HG02623 (cell line): ENCODE data around the gene DMPK.

ENCODE experiments used
- ATAC-seq: cut with Tn5 transposase; IDR thresholded peaks from one replicate; pipeline ENCODE4 v1.9.1; 2021; ENCODE audit warnings: moderate library complexity; ENCODE audit not compliant: unreplicated experiment

The DMPK gene

DNA sequence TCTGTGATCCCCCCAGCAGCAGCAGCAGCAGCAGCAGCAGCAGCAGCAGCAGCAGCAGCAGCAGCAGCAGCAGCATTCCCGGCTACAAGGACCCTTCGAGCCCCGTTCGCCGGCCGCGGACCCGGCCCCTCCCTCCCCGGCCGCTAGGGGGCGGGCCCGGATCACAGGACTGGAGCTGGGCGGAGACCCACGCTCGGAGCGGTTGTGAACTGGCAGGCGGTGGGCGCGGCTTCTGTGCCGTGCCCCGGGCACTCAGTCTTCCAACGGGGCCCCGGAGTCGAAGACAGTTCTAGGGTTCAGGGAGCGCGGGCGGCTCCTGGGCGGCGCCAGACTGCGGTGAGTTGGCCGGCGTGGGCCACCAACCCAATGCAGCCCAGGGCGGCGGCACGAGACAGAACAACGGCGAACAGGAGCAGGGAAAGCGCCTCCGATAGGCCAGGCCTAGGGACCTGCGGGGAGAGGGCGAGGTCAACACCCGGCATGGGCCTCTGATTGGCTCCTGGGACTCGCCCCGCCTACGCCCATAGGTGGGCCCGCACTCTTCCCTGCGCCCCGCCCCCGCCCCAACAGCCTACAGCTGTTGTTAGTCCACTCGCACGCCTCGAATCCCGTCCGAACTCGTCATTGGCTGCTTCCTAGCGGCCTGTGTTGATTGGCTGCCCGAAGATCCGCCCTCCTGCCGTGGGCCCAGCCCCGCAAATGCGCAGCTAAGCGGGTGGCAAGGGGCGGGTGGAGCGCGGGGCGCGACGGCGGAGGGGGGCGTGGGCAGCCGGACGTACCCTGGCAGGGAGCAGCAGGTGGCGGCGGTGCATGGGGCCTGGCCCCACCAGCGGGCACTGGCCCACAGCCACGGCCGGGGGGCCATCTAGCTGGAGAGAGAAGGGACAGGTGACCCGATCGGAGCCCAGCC lies 11.8 kb downstream of the DMPK start:
- peak; percentile 40 for ATAC-seq

DNA sequence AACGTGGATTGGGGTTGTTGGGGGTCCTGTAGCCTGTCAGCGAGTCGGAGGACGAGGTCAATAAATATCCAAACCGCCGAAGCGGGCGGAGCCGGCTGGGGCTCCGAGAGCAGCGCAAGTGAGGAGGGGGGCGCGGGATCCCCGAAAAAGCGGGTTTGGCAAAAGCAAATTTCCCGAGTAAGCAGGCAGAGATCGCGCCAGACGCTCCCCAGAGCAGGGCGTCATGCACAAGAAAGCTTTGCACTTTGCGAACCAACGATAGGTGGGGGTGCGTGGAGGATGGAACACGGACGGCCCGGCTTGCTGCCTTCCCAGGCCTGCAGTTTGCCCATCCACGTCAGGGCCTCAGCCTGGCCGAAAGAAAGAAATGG lies 12.5 kb downstream of the DMPK start:
- ATAC-seq = no peak

DNA sequence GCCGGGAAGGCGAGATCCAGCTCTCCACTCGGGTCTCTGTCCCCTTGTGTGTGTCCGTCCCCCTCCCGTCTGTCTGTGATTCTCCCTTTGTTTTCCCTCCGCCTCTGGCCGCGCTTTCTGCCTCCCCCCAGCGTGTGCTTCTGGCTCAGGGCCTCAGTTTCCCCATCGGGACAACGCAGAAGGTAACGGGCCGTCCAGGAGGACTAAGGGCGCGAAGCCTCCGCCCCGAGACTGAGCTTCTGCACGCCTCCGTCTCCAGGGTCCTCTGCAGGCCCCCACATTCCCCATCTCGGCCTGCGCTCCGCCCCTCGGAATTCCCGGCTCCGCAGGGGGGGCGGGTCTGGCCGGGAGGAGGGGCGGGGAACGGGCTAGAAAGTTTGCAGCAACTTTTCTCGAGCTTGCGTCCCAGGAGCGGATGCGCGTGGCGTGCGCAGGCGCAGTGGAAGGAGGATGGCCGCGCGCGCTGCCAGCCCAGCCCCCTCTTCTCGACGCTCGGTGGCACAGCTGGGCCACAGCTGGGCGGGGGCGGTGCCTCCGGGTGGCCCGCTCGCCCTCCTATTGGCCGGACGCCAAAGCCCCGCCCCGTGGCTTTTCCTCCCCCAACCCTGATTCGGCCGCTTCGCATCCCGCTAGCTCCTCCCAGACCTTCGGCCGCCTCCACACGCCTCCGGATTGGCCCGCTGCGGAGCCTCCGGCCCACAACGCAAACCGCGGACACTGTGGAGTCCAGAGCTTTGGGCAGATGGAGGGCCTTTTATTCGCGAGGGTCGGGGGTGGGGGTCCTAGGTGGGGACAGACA lies 13.1 kb downstream of the DMPK start, which contains the start of gene SIX5:
Gene SIX5, minus strand, starts transcription at position 269 of the 799 bp plus-strand sequence. CDS start 408 bp downstream, outside the sequence.
- ATAC-seq = peak; percentile 53

DNA sequence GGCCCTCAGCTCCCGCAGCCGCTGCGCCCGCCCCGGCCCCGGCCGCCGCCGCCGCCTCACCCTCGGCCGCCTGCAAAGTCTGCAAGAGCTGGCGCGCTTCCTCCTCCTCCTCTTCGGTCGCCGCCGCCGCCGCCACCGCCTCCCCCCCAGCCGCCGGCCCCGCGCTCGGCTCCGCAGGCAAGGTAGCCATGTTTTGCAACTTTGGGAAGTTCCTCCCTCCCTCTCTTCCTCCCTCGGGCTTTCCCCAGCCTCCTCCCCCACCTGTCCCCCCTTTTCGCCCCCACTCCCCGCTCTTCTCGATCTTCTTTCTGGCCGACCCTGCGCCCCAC lies 13.7 kb downstream of the DMPK start:
- ATAC-seq = no peak

DNA sequence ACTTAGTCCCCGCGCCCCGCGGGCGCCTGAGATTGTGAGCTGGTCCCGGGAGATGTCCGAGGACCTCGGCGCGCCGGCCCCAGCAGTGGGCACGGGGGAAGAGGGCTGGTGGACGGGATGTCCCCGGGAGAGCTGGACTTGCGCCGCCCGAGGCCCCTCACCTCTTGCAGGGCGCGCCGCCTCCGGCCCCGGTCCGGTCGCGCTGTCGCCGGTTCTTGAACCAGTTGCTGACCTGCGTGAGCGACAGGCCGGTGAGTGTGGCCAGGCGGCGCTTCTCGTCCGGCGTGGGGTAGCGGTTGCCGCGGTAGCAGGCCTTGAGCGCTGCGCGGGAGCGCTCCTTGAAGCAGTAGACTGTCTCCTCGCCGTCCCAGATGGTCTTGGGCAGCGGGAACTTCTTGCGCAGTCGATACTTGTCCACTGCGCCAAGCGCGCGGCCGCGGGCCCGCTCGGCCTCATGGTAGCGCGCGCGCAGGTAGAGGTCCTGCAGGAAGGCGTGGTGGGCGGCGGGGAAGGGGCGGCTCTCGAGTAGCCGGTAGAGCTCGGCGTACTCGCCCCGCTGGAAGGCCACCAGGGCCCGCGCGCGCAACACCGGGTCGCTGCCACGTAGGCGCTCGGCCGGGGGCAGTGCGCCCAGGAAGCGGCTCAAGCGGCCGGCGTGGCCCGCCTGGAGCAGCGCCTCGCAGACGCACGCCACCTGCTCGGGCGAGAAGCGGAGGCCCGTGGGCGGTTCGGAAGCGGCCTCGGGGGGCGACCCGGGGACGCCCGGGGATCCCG lies 14.2 kb downstream of the DMPK start:
- ATAC-seq = no peak

DNA sequence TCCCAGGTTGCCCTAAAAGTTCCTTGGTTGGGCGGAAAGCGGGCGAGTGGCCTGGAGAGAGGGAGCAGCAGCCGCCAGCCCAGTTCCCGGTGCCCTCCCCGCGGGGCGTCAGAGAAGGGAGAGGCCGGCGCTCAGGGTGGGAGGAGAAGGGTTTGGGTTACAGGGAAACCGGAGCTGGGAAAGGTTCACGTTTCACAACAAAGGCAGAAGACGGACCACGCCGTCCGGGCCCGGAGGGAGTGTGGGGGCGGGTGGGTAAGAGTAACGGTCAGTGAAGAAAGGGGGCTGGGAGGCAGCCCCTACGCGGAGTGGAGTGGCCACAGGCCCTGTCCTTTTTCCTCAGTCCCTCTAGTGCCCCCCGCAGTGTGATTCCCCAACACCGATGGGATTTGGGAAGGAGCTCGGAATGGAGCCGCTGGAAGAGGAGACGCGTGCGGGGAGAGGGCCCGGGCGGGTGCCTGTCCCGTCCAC lies 14.8 kb downstream of the DMPK start:
- no peak for ATAC-seq

DNA sequence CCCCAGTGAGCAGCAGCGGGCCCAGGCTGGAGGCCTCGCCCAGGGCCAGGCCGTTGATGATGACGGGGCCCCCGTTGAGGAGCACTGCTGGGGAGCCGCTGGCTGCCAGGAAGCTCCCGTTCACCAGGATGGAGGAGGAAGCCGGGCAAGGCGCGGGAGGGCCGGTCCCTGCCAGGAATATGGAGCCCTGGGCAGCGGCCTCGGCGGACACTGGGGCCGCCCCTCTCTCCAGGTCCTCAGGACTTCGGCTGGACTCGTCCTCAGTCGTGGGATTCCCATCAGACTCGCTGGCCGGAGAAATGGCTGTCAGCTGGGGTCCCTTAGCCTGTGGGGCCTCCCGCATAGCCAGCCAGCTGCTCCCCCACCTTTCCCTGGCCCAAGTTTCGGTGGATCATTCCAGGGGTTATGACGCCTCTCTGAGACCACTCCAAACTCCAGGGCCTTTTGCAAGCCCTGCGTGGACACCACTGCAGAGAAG lies 15.4 kb downstream of the DMPK start:
- no peak for ATAC-seq

DNA sequence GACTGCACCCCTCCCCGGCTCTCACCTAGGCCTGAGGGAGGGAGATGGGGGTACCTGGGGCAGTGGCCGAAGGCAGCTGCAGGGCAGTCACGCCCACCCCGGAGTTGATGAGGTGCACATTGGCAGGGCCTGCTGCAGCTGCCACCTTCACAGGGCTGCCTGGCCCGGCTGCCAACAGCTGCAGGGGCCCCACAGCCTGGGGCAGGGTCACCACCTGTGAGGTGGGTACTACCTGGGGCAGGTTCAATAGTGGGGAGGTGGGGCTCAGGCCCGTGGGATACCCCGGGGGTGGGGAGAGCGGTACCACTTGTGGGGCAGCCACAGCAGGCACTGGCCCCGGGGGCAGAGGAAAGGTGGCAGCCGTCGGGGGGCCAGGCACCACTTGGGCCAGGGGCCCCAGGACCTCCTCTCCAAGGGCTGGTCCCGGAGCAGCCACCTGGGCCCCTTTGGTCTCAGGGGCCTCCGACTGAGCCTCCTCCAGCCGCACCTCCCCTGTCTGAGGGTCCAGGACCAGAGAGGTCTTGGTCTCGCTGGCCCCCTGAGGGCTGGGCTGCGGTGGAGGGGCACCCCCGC lies 15.9 kb downstream of the DMPK start:
- no peak for ATAC-seq

DNA sequence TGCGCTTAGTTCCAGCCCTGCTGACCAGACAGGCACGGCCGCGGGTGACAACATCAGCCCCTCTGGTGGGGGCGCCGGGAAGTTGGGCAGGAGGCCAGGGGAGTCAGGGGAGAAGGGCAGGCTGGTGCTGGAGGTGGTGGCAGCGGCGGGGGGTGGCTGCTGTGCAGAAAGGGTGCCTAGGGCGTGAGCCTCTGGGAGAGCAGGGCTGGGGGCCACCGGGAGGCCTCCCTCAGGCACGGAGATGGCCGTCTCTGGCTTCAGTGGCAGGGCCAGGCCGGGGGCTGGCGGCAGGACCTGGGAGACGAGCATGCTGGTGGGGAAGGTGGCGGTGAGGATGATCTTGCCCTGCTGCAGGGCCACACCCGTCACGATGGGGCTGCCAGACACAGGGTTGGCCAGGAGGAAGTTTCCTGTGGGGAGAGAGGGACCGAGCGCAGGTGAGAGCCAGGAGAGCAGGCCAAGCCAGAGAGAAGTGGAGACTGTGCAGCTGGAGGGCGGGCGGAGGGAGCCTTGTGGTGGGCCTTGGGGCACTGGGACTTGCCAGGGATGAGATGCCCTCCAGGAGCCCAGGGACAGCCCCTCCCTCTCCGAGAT lies 16.5 kb downstream of the DMPK start:
- ATAC-seq = no peak

DNA sequence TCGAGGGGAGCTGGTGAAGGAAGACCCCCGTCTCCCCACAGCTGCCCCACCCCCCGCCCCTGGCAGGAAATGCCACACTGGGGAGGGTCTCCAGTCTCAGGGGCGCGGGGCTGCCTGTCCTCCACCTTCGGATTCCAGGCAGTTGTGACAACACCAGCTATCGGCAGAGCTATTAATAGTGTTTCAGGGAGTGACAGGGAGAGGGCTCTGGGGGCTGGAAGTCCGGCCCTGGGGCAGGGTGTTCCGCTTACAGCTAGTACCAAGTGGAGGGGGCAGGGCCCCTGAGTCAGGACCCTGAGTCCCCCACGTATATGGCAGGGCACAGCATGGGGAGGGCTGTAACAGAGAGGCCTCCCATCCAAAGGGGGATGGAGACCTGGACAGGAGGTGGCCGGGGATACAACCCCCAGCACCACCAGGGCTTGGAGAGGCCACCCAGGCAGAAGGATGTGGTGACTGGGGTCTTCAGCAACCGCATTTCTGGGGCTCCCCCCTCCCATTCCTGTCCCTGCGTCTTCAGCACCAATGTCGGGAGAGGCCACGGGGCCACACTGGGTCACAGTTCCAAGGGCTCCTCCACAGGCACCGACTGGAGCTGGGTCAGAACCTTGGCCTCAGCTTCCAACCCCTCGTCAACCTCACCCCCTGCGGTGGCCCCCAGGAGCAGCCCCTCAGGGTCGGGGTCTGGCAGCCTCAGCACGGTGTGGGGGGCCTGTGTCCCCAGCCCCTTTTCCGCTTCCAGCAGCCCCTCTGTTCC lies 17.2 kb downstream of the DMPK start:
- no peak for ATAC-seq

DNA sequence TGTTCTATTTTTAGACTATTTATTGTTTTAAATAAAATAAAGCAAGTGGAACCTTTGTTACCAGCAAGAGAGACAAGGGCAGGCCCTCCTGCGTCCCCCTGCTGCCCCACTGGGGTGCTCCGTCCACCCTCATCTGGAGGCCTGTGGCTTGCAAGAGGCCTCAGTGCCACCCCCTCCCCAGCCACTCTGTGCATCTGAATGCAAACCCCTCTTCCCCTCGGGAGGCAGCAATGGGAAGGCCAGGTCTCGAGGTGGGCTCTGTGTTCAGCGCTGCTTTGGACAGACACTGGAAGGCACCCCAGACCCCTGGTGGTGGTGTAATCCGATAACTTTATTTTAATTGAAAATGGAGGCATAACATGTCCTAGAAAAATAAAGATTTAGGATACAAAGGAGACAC lies 17.8 kb downstream of the DMPK start:
- ATAC-seq = no peak

DNA sequence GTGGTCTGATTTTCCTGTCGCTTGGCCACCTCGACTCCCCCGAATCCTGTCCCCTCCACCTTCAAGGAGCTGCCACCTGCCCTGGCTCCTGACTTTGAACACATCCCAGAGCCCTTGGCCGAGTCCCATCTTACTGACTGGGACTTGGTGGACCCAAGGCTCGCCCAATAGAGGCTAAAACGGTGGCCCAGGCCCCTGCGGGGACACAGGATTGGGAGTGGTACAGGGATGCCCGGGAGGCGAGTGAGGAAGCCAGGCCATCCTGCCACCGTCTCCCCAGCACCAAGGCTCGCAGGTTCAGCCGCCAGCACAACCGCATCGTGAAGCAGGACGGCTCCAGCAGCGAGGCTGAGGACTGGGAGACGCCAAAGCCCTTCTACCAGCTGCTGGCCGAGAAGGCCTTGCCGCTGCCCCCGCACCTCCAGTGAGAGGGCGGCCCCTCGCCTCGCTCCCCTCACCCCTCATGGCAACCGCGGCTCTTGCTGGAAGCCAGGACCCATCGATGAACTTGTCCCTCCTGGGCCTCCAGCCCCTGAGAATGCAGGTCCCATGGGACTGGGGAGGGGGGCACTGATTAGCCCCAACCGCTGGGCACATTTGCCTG lies 18.5 kb downstream of the DMPK start:
- ATAC-seq = no peak

DNA sequence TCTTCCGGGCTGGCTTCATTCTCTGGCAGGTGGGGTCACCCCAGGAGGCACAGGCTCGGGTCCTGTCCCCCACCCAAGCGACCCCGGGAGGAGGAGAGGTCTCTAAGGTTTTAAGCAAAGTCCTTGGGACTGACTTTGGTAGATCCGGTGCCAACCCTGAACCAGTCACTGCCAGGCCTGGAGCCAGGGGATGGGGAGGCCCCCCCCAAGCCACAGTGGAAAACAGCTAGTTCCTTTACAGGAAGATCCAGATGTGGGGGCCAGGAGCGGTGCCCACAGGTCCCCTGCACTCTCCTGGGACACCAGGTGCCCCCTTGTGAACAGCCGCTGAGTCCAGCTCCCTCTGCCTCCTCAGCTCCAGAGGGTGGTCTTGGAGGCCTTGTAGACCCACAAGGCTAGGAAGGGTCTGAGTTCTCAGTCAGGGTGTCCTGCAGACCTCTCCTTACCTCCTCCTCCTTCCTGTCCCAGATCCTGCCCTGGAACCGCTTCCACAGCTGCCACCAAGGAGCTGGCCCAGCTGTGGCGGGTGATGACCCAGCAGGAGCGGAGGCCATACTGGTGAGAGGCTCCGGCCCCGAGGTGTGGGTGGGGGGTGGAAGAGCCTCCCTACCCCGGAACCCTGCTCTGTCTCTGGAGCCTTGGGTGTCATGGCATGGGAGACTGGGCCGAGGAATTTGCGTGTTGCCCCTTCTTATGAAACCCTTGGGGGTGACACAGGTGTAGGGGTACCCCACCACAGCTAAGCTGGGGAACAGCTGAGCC lies 19.2 kb downstream of the DMPK start:
- ATAC-seq = no peak

DNA sequence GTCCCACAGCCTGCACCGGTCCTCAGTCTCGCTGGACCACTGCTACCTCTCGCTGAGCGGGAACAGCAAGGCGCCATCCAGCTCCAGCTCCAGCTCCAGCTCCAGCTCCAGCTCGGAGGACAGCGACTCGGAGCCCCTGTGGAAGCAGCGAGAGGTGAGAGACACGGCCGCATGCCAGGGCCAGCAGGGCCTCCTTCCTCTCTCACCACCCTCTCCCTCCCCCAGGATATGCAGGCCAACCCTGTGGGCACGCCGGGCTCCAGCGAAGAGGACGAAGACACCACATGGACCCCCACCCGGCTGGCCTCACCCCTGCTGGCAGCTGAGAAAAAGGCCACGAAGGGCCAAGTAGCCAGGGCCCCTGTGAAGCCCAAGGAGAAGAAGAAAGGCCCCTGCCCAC lies 20.6 kb downstream of the DMPK start:
- ATAC-seq = no peak

DNA sequence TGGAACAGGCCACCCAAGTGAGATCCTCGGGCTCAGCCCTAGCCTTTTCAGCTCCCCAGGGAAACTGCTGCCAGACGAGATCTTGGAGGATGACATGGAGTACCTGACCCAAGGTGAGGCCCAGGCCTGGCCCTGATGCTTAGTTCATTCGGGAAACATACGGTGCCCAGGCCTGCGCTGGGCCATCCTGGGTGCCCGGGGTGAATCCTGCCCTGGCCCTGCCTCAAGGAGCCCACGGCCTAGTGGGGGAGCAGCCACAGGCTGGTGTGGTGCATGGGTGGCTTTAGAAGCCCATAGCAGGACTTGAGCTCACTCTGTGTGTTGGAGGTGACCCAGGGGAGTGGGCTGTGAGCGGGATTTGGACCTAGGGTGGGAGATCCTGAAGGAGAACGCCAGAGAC lies 23.4 kb downstream of the DMPK start:
- no peak for ATAC-seq

DNA sequence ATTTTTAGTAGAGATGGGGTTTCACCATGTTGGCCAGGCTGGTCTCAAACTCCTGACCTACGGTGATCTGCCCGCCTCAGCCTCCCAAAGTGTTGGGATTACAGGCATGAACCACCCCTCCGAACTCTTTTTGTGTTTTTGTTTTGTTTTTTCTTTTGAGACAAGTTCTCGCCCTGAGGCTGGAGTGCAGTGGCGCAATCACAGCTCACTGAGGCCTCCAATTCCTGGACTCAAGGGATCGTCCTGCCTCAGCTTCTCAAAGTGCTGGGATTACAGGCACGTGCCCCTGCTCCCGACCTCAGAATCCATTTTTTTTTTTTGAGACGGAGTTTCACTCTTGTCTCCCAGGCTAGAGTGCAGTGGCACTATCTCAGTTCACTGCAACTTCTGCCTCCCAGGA lies 24.6 kb downstream of the DMPK start:
- no peak for ATAC-seq

DNA sequence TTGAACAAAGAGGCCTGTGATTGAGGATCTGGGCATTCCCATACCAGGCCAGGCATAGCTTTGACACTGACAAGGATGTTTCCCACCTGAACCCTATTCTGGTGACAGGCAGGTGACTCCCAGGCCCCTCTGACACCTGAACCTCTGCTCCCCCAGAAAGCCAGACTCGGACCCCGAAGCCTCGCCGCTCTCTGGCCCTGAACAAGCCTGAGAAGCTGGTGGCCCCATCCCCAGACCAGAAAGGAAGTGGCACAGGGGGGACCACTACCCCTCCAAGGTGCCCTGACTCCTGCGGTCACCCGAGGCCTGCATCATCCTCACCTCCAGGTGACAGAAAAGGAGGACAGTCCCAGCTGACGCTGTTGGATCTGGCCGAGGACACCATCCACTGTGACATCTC lies 28.0 kb downstream of the DMPK start:
- ATAC-seq = no peak

DNA sequence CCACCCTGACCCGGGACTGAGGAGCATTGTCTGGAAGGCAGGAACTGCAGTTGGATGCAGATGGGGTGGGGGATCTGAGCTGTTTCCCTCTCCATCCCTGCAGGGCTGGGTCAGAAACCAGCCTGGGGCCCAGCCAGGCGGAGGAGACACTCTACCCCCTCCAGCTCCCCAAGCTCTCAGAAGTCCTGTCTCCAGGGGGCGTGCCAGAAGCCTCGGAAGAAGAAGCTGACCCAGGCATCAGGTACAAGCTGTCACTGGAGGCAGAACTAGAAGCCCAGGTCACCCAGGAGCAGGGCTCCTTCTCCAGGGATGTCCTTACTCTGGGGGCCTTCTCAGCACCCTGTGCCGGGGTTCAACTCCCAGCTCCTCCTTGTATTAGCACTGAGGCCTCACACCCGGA lies 28.7 kb downstream of the DMPK start:
- ATAC-seq = no peak

DNA sequence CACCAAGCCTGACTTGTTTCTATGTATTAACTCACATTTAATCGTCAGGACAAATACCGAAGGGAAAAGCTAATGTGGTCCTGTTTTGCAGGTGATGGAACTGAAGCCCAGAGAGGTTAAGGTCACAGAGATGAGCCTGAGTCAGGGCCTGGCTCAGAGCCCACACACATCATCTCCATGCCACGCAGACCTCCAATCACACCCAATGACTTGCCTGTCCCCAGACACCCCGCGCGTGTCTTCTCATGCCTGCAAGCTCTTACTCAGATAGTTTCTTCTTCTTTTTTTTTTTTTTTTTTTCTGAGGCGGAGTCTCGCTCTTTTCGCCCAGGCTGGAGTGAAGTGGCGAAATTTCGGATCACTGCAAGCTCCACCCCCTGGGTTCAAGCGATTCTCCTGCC lies 29.7 kb downstream of the DMPK start:
- ATAC-seq = no peak
